ENCODE data around the gene PGF.

Gene PGF

DNA sequence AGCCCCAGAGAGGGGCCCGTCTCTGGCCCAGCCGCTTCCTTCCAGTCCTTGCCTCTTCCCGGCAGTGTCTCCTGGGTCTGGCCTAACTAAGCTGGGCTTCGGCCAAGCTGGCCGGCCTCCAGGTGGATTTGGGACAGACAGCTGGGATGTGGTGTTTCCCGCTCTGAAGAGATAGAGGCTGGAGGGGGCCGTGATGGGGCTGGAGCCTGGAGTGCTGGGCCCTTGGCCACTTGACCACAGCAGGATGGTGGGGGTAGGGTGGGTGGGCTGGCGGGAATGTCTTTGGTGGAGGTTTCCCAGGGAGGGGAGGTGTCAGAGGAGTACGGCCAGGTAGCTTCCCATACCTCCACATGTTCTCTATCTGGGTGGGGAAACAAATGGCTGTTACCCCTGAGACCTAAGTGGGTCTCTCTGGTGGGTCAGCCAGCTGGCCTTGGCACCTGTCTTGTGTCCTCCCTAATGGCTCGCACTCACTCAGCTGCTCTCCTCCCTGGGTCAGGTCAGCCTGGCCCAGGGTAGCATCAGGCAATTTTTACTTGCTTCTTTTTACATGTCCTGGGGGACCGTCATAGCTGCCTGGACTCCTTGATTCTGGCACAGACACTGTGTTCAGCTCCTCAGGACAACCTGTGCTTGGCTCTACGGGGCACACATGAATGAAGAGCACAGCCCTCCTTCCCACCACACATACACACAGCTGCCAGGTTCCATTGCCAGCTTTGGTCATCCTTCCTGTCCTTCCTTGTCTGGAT, 19.8 kb upstream of the PGF start:
- Histone ChIP-seq H3K4me3 (ENCODE audit: low read depth, low read length) (no peak overlapping the region), H3K36me3 (ENCODE audit: control insufficient read depth in 2 of 2, insufficient read depth in 1 of 2, low read length in 2 of 2) (no peaks in the 10 kb centered on the region), H3K9me3 (ENCODE audit: control insufficient read depth, insufficient read depth, low read depth, low read length) (no peaks in the 10 kb centered on the region), H3K27ac (ENCODE audit: extremely low read depth, low read depth, low read length) (no peak overlapping the region), H3K4me1 (ENCODE audit: control insufficient read depth, insufficient read depth, low read length) (no peaks in the 10 kb centered on the region; the same call in 1 of the 2 replicates)
- TF ChIP-seq ZNF768 (tag by site-specific recombination; IDR thresholded peaks at IDR 0.05) (no peak), ZNF274 (IDR thresholded peaks at IDR 0.05; ENCODE audit: low read length) (no peak), ZNF274 (tag by site-specific recombination; IDR thresholded peaks at IDR 0.05; ENCODE audit: borderline replicate concordance) (no peak), ZNF600 (tag by site-specific recombination; IDR thresholded peaks at IDR 0.05) (no peak), ZNF311 (tag by site-specific recombination; IDR thresholded peaks at IDR 0.05; ENCODE audit: borderline replicate concordance) (no peak), ZNF394 (tag by site-specific recombination; IDR thresholded peaks at IDR 0.05; ENCODE audit: borderline replicate concordance) (no peak), ZNF157 (tag by site-specific recombination; IDR thresholded peaks at IDR 0.05) (no peak), ZNF132 (tag by site-specific recombination; IDR thresholded peaks at IDR 0.05; ENCODE audit: borderline replicate concordance) (no peak), ZNF146 (tag by site-specific recombination; IDR thresholded peaks at IDR 0.05) (no peak), SCRT2 (tag by site-specific recombination; IDR thresholded peaks at IDR 0.05) (no peak), MZF1 (tag by site-specific recombination; IDR thresholded peaks at IDR 0.05; ENCODE audit: borderline replicate concordance) (no peak), PRDM1 (tag by site-specific recombination; IDR thresholded peaks at IDR 0.05) (no peak), KLF16 (tag by site-specific recombination; IDR thresholded peaks at IDR 0.05) (no peak)
- POLR2A ChIA-PET = no interaction called here
- CTCF ChIA-PET = interaction anchor here (0.6 to 1.2 kb wide), 2 partner anchors 11 to 116 kb away, joined by 3 to 4 read pairs; no protein-coding TSS in a partner anchor

DNA sequence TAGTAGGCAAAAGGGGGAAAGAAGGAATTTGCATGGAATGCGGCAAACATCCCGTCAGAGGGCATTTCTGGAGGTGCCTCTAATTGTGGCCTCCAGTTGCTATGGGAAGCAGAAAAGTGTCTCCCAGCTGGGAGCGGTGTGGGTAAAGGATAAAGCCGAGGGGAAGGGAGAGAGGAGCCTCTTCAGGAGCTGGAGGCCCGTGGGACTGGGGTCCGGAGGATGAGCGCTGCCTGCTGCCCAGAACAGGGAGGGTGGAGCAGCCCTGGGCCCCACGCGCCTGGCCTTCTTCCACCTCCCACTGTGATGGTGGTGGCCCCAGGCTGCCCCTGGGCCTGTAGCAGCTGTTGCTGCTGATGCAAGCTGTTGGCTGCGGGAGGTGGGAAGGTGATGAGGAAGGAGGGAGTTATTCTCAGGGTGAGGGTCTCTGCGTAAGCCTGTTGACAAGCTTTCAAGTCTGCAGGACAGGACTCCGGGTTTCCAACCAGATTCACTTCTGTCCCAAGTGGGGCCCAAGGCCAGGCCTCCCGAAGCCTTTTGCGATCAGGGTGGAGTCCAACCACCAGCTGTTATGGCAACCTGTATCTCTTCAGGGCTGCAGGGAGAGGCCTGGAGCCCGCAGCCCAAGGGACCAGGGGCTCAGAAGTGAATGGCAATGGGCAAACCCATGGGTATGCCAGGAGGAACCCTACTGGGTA, 19.1 kb upstream of the PGF start:
- POLR2A ChIA-PET = no interaction called here
- no peaks in the 10 kb centered on the region for H3K9me3 ChIP-seq (ENCODE audit: control insufficient read depth, insufficient read depth, low read depth, low read length)
- H3K4me1 ChIP-seq (ENCODE audit: control insufficient read depth, insufficient read depth, low read length) = no peaks in the 10 kb centered on the region; the same call in 1 of the 2 replicates
- H3K36me3 ChIP-seq (ENCODE audit: control insufficient read depth in 2 of 2, insufficient read depth in 1 of 2, low read length in 2 of 2) = no peaks in the 10 kb centered on the region
- no peak for TF ChIP-seq ZBTB7A (tag by site-specific recombination; IDR thresholded peaks at IDR 0.05; ENCODE audit: low read depth)
- TF ChIP-seq ZSCAN30 (tag by site-specific recombination; IDR thresholded peaks at IDR 0.05) = no peak
- peak; percentile 37; the same call in 1 of the 2 replicates for TF ChIP-seq SCRT2 (tag by site-specific recombination; IDR thresholded peaks at IDR 0.05)
- TF ChIP-seq, protein P1, sequence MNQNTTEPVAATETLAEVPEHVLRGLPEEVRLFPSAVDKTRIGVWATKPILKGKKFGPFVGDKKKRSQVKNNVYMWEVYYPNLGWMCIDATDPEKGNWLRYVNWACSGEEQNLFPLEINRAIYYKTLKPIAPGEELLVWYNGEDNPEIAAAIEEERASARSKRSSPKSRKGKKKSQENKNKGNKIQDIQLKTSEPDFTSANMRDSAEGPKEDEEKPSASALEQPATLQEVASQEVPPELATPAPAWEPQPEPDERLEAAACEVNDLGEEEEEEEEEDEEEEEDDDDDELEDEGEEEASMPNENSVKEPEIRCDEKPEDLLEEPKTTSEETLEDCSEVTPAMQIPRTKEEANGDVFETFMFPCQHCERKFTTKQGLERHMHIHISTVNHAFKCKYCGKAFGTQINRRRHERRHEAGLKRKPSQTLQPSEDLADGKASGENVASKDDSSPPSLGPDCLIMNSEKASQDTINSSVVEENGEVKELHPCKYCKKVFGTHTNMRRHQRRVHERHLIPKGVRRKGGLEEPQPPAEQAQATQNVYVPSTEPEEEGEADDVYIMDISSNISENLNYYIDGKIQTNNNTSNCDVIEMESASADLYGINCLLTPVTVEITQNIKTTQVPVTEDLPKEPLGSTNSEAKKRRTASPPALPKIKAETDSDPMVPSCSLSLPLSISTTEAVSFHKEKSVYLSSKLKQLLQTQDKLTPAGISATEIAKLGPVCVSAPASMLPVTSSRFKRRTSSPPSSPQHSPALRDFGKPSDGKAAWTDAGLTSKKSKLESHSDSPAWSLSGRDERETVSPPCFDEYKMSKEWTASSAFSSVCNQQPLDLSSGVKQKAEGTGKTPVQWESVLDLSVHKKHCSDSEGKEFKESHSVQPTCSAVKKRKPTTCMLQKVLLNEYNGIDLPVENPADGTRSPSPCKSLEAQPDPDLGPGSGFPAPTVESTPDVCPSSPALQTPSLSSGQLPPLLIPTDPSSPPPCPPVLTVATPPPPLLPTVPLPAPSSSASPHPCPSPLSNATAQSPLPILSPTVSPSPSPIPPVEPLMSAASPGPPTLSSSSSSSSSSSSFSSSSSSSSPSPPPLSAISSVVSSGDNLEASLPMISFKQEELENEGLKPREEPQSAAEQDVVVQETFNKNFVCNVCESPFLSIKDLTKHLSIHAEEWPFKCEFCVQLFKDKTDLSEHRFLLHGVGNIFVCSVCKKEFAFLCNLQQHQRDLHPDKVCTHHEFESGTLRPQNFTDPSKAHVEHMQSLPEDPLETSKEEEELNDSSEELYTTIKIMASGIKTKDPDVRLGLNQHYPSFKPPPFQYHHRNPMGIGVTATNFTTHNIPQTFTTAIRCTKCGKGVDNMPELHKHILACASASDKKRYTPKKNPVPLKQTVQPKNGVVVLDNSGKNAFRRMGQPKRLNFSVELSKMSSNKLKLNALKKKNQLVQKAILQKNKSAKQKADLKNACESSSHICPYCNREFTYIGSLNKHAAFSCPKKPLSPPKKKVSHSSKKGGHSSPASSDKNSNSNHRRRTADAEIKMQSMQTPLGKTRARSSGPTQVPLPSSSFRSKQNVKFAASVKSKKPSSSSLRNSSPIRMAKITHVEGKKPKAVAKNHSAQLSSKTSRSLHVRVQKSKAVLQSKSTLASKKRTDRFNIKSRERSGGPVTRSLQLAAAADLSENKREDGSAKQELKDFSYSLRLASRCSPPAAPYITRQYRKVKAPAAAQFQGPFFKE (tag by site-specific recombination; IDR thresholded peaks at IDR 0.05; ENCODE audit: borderline replicate concordance) = no peak
- TF ChIP-seq EGR2 (tag by site-specific recombination; IDR thresholded peaks at IDR 0.05; ENCODE audit: low read depth) = 0 out of 2 replicates have a peak, but pooled peaks have one; percentile 25
- peak; percentile 49; the same call in 1 of the 2 replicates for TF ChIP-seq ZFHX2 (tag by site-specific recombination; conservative IDR thresholded peaks at IDR 0.05)
- no peak for TF ChIP-seq ZNF677 (tag by site-specific recombination; IDR thresholded peaks at IDR 0.05)
- TF ChIP-seq, protein P2, sequence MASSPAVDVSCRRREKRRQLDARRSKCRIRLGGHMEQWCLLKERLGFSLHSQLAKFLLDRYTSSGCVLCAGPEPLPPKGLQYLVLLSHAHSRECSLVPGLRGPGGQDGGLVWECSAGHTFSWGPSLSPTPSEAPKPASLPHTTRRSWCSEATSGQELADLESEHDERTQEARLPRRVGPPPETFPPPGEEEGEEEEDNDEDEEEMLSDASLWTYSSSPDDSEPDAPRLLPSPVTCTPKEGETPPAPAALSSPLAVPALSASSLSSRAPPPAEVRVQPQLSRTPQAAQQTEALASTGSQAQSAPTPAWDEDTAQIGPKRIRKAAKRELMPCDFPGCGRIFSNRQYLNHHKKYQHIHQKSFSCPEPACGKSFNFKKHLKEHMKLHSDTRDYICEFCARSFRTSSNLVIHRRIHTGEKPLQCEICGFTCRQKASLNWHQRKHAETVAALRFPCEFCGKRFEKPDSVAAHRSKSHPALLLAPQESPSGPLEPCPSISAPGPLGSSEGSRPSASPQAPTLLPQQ (tag by site-specific recombination; IDR thresholded peaks at IDR 0.05) = no peak
- TF ChIP-seq ZIC2 (tag by site-specific recombination; IDR thresholded peaks at IDR 0.05) = 0 out of 2 replicates have a peak, but pooled peaks have one; percentile 35
- CTCF ChIA-PET = interaction anchor here (1.2 to 1.6 kb wide), 2 partner anchors 10 to 30 kb away, joined by 3 to 4 read pairs; no protein-coding TSS in a partner anchor
- no peak overlapping the region for H3K27ac ChIP-seq (ENCODE audit: extremely low read depth, low read depth, low read length)
- H3K4me3 ChIP-seq (ENCODE audit: low read depth, low read length) = no peak overlapping the region
